ELR (cell line): Measurements from ENCODE around the gene SOX10.

Source experiments
- DNase-seq: peaks from one replicate; pipeline ENCODE4 v3.0.0-alpha.2; 2015; ENCODE audit warnings: low read depth

Gene SOX10

DNA sequence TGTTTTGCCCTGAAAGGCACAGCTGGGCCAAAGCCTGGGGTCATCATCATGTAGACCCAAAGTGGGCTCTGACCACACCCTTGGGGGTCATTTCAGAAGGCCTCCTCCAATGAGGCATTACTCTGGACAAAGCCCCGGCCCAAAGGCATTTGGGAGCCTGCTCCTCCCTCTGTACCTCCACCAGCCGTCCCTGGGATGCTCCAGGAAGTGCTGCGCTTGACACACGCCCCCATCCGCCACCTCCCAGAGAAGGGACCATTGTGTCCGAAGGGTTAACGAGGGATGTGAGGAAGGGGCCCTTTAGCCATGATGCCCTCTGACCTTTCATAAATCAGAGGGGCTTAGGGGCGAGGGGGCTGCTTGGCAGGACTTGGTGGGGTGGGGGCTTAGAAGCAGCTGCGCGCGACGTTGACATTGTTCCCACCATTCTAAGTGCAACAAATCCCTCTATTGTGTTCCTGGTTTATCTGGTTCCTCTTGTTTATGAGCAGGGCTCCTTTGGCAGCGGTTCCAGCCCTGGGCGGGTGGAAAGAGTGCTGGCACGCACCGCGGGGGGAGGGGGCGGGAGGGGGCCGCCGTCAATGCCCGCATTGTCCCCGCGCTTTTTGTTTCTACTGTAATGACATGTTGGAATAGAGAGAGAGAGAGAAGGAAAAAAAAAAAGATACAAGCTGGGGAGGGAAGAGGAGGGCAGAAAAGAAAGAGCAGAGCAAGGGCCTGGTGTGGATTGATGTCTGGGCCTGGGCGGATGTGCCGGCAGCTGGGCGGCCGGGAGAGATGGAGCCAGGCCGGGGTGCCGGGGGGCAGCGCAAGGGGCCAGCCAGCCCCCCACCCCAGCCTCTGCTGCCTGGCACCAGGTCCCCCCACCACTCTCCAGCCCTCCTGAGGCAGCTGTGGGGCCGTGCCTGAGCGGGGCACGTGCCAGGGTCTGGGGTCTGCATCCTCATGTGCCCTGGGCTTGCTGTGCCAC is 32.1 kb upstream of the SOX10 start:
- no peak for DNase-seq

DNA sequence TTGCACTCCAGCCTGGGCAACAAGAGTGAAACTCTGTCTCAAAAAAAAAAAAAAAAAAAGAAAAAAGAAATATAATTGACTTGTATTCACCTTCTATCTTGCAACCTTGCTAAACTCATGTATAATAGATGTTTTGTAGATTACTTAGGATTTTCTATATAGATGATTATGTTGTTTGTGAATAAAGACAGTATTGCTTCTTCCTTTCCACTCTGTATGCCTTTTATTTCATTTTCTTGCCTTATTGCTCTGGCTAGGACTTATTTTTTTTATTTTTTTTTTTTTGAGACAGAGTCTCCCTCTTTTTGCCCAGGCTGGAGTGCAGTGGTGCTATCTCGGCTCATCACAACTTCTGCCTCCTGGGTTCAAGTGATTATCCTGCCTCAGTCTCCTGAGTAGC is 29.7 kb upstream of the SOX10 start:
- DNase-seq = no peak

DNA sequence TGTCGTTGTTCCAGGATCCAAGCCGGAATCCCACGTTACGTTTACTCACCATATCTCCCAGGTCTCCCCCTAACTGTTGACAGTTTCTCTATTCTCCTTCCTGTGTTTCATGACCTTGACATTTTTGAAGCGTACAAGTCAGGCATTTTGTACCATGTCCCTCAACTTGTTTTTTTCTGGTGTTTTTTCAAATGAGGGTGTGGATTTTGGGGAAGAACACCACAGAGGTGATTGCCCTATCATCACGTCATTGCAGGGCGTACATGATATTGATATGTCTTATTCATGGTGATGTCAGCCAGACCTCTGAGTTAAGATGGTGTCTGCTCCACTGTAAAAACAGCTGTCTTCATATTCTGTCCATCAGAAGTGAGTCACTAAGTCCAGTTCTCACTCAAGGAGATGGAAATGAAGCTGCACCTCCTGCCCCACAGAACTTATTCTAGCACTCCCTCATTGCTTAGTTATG is 28.3 kb upstream of the SOX10 start:
- DNase-seq = peak; percentile 48

DNA sequence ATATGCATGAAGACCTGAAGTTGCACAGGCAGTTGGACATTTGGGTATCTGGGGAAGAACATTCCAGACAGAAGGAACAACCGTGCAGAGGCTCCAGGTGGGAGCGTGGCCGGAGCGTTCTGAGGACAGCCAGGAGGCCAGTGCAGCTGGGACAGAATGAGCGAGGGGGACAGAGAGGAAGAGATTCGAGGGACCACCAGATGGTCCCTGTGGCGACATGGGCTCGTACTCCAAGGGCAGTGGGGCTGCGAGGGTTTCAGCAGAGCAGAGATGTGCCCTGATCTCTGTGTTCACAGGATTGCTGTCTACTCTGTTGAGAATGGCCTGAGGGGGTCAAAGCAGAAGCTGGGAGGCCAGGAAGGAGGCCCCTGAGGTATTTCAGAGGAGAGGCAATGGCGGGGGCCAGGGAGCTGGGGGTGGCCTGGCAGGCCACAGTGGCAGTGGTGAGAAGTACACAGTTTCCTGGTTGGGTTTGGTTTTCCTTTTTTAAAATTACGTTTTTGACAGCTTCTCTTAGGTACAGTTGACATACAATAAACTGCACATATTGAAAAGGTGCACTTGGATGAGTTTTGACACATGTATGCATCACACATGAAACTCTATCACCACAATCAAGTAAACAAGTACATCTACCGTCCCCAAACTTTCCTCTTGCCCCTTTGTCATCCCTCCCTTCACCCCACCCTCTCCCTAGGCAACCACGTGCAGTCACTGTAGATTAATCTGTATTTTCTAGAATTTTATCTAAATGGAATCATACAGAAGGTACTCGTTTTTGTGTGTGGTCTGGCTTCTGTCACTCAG is 24.8 kb upstream of the SOX10 start:
- DNase-seq = no peak

DNA sequence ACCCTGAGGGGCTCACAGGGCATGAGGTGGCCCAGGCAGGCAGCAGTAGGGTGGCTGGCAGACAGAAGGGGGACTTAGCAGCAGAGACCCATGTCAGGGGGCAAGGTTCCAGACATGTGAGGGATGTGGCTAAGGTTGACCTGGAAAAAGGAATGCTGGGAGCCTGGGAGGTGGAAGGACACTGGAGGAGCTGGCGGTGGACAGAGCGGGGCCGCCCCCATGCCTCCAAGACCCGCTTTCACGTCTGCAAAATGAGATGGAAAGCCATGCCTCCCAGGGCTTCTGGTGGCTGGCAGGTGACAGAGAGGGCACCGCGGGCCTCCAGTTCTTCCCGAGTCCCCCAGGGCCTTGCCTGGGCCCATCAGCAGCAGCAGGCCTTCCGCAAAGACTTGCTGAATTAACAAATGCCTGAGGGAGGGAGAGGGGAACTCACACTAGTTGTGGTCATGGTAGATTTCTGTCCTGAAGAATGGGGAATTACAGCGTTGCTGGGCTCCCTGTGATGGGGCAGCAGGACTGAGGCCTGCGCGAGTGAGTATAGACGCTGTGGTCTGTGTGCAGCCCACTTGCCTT is 23.1 kb upstream of the SOX10 start:
- no peak for DNase-seq

DNA sequence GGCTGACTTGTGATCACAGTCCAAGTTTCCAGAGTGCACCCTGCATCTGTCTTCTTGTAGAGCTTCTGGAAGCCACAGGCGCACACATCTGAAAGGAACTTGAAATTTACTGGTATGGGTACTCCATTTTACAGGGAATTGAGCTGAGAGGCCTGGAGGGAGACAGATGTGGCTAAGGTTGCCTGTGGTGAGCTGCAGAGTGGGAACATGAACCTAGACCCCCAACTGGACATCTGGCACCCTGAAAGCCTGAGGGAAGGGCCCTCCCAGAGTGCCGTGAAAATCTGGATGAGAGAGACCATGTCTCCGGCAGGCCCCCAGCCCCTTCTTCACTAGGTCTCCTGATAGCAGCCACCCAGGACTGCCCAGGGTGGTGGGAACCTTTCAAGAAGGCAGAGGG is 22.6 kb upstream of the SOX10 start:
- no peak for DNase-seq

DNA sequence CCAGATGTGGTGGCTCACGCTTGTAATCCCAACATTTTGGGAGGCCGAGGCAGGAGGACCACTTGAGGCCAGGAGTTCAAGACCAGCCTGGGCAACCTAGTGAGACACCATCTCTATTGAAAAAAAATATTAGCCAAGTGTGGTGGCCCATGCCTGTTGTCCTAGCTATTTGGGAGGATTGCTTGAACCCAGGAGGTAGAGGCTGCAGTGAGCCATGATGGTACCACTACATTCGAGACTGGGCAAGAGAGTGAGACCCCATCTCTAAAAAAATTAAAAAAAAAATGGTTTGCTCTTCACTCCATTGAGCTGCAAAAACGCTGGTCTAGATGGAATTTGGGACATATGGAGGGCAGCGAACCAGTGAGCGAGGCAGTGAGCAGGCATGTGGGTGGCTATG is 21.6 kb upstream of the SOX10 start:
- DNase-seq = no peak

DNA sequence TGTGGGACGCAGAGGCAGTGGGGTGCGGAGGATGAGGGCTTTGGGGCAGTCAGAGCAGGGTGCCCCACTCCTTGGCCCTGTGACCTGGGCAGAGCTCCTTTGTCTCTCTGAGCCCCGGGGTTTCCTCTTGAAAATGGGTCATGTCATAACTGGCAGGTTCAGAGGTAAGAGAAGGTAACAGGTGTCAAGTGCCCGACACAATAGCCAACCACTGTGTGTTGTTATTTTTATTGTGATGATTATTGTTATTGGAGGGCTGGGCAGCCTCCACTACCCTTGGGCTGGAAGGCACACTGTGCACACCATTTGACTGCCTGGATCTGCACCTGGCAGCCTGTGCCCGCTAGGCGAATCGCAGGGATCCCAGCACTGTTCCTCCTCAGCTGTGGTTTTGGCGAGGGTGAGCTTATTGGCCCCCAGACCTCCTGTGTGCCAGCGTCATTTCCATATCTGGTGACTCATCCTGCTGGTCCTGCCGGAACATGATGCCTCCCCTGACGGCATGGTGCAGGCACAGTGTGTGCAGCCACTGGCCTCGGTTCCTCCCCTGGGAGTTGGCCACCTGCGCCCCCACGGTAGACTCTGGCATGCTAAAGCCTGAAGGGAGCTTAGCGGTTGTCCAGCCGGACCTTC is 15.4 kb upstream of the SOX10 start:
- peak; percentile 70 for DNase-seq

DNA sequence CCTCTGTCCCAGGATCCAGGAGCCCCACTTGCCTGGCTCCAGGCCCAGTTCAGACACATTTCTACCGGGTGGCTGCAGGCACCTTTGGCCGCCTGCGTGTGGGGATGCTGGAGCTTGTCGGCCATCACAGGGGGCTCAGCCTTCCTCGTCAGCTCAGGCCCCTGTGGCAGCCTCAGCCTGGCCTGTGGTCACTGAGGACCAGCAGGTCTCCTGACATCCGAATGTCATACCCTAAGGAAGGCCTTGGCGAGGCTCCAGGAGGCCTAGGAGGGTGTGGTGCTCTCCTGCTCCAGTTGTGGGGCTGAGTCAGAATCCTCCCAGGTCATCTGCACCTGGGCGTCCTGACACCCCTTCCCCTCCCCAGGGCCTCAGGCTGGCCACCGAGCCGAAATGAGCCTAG is 14.9 kb upstream of the SOX10 start:
- no peak for DNase-seq

DNA sequence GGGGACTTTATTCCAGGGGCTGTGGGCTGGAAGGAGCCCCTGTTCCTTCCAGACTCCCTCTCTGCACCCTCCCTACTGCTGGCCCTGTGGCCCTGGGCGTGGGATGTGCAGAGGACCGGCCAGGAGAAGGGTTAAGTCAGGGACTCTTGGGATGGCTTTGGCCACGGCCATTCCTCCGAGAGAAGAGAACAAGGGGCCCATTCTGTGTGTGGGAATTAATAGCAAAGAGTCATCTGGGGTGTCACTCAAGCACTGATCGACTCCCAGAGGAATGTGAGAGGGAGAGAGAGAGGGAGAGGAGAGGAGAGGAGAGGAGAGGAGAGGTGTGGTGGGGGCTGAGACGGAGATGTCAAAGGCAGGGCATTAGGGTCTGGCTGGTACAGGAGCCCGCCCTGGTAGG is 14.2 kb upstream of the SOX10 start:
- DNase-seq = no peak

DNA sequence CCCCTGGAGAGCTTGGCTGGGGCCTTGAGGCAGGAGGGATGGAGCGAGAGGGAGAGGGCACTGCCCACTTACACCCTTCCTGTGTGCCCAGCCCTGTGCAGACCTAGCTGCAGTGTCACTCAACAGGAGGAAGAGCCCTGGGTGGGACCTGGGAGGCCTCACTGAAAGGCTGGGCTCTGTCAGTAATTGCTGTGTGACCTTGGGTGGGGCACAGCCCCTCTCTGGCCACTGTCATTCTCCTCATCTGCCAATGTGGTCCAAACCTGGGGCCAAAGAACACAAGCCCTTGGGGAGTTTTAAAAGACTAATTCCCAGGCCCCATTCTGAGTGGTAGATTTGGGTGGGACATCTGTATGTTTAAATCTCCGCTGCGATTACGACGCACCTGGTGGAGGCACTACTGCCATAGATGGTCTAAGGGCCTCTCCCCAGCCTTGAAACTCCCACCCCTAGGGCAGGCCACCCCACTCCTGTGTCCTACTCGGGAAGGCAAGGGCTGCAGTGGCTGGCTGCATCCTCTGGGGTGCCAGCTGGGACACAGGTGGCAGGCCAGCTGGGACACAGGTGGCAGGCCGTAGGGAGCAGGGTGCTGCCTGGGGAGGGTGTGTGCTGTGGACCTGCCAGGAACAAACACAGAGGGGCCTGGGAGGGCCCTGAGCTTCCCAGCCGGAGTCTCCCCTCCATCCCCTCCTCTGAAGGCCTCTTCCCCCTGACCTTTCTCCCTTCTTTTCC is 12.3 kb upstream of the SOX10 start:
- no peak for DNase-seq

DNA sequence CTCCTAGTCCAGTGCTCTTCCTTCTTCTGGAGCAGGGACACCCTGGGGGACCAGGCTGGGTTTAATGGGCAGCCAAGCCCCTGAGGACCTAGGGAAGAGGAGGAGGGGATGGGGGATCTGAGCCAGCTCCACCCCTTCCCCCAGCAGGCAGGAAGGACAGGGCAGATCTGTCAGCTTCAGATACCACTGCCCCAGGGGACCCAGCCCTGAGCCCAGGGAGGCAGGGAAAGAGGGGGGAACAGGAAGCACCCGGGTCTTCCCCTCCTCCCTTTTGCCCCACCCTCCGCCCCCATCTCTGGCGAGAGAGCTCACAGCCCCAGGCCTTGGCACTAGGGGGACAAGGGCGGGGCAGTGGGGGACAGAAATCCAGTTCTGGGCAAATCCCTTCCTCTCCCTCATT is 11.7 kb upstream of the SOX10 start:
- no peak for DNase-seq

DNA sequence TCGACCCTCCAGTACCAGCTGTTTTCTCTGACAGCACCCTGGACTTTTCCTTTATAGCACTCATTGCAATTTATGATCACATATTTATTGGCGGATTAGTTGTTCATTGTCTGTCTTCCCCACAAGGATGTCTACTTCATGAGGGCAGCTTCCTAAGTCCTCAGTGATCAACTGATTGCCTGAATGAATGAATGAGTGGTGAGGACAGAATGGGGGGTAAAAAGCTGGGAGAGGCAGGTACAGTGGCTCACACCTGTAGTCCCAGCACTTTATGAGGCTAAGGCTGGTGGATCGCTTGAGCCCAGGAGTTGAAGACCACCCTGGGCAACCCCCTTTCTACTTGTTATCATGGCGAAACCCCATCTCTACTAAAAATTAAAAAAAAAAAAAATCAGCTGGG is 11.1 kb upstream of the SOX10 start:
- no peak for DNase-seq

DNA sequence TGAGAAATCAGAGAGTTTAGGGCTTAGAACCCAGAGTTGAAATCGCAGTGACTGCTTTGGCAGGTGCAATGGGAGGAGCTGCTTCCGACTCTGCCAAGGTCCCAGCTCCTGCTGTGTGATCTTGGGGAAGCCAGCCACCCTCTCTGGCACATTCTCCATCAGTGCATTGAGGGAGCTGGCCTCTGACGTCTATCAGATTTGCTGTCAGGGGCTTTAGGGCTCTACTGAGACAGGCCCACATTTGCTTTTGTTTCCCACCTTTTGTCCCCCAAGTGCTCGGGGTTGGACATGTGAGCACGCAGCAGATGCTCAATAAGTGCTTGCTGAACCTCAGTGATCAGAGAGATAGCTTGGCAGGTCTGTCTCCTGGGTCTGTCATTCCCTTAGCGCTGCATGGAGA is 10.6 kb upstream of the SOX10 start:
- no peak for DNase-seq

DNA sequence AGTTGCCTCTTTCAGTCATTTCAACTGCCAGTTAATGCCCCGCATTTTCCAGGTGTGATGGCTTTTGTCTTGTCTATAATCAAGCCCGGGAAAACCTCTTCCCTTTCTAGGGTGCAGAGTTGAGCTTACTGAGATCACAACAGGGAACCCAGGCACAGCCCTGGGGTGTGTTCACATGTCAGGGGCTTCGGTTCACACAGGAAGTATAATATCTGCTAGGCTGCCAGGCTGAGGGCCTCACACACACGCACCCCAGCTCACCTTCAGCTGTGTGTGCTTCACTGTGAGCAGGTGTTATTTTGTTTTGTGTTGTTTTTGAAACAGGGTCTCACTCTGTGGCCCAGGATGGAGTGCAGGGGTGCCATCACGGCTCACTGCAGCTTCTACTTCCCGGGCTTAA is 9.7 kb upstream of the SOX10 start:
- DNase-seq = no peak

DNA sequence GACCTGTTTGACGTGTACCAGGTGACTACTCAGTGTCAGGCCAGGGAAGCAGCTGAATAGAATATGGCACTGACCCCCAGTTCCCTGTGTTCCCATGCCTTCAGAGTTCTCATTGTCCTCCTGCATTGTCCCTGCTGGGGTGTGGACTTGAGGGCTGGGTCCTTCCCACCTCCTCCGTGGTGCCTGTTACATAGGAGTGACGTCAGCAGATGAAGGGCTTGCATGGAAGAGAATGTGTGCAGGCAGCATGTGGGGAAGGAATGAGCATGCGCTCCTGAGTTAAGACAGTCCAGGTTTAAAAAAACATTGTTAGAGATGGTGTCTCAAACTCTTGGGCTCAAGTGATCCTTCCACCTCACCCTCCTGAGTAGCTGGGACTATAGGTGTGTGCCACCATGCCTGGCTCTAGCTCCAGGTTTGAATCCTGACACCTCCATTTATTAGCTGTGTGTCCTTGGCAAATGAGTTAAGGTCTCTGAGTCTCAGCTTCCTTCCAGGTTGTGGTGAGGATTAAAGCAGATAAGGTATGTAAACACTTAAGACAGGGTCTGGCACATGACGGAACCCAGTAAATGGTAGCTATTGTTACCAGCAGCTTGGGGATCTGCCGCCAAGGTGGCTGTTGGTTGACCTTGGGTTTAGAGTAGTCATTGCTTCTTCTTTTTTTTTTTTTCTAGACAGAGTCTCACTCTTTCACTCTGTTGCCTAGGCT is 7.5 kb upstream of the SOX10 start:
- no peak for DNase-seq

DNA sequence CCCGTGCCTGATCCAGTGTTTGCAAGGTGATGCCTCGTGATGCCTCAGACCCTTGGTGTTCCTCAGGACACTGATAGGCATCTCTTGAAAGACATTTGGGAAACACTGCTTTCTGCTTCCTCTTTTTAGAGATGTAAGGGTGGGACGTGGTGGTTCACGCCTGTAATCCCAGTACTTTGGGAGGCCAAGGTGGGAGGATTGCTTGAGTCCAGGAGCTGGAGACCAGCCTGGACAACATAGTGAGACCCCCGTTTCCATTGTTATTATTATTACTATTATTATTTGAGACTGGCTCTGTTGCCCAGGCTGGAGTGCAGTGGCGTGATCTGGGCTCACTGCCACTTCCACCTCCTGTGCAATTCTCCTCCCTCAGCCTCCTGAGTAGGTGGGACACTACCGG is 6.5 kb upstream of the SOX10 start:
- no peak for DNase-seq

DNA sequence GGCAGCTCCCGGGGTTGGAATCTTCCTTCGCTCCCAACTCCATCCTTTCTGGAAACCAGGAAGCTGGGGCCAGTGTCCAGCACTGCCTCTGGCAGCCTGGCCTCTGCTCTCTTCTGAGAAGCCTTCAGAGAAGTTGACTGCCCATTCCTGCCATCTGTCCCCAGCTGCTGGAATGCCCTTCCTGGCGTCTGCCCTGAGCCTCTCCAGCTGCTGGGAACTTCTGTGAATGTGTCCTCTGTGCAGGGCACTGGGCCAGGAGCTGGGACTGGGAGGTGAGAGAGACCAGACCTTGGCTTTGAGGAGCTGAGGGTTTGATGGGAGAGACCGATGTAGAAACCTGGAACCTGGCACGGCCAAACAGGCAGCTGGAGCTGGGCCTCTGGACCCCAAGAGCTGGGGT is 5.9 kb upstream of the SOX10 start:
- no peak for DNase-seq

DNA sequence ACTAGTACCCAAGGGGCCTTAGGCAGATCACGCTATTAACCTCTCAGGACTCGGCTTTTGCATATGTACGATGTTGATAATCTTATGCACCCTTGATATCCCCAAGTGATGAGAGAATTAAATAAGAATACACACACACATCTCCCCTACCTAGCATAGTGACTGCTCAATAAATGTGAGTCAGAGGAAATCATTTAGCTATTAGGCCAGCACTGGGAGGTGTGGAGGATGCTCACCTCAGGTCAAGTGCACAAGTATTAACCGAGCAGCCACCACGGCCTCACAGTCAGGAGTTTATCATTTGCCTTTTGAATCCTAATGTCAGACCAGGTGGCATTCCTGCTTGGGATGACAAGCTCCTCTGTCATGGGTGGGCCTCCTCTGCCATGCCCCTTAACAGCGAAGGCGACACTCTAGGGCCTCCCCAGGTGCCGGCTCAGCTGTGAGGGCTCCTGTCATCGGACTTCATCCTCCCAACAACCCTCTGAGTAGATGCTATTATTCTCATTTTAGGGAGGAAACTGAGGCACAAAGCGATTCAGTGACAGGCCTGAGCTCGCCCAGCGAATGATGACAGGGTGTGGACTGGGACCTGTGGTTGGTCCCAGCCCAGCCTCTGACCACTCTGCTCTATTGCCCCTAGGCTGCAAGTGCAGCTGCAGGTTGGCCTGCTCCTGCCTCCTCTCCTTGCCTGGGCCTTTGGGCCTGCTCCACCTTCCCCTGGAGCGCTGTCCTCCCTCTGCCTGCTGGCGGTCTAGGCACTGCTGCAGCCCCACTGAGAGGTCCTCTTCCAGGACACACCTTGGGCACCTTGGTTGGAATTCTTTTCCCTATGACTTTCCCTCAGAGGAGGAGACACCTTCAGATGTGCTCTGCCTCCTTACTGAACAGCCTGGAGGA is 5.0 kb upstream of the SOX10 start:
- DNase-seq = no peak

DNA sequence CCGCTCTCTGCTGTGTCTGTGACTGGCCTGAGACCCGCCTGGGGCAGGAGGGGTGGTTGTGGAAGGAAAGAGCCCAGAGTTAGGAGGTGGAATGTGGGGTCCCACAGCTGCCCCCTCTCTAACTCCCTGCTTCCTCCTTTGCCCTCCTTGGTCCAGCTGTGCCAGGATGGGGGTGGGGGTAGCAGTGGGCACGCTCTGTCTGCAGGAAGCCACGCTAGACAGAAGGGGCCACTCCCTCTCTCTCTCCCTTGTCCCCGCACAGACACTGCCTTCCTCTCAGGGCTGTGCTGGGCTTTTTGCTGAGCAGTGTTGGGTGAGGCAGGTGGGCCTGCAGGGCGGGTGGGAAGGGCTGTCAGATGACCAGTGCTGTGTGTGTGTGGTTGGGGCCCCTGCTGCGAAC is 2.0 kb upstream of the SOX10 start:
- no peak for DNase-seq
